CD14-positive monocyte (primary cell): Measurements from ENCODE around the gene RPRD1A. TPM values are rescaled to one million over a fixed set of nuclear protein-coding genes. Genes with fewer than 3 reads are reported as not detected.

Experiments
- DNase-seq, 3 donors: peaks; one replicate each; pipeline ENCODE4 v3.0.0-alpha.2; 2011 to 2022
- H2AFZ ChIP-seq: 2 replicates; pipeline ENCODE4 v1.6.0; 2012; ENCODE audit warnings: mild to moderate bottlenecking, low read depth, low read length, inconsistent platforms; ENCODE audit not compliant: insufficient read depth, poor library complexity, severe bottlenecking
- H3K27ac ChIP-seq, 2 donors: 1 replicate in 1 of 2; 2 replicates in 1 of 2; pipeline ENCODE4 v1.5.1; 2012 to 2013; ENCODE audit warnings: low read length in 2 of 2, control low read depth in 1 of 2, inconsistent platforms in 1 of 2, low read depth in 1 of 2, mild to moderate bottlenecking in 1 of 2
- H3K27me3 ChIP-seq, 2 donors: one replicate each; pipeline versions ENCODE4 v1.6.0 to v1.6.1; 2011 to 2013; ENCODE audit warnings: low read length in 2 of 2; ENCODE audit not compliant: control insufficient read depth in 2 of 2, insufficient read depth in 2 of 2
- H3K36me3 ChIP-seq, 2 donors: replicated peaks in 1 of 2; 1 replicate in 1 of 2; 2 replicates in 1 of 2; pipeline versions ENCODE4 v1.5.1 to v1.6.1; 2012 to 2013; ENCODE audit warnings: low read length in 2 of 2, control low read depth in 1 of 2, inconsistent platforms in 1 of 2, mild to moderate bottlenecking in 1 of 2; ENCODE audit not compliant: insufficient read depth in 2 of 2, control insufficient read depth in 1 of 2
- H3K4me1 ChIP-seq, 2 donors: 1 replicate in 1 of 2; 2 replicates in 1 of 2; pipeline versions ENCODE4 v1.5.1 to v1.6.1; 2012 to 2013; ENCODE audit warnings: low read length in 2 of 2, control low read depth in 1 of 2, inconsistent platforms in 1 of 2, mild to moderate bottlenecking in 1 of 2, moderate library complexity in 1 of 2; ENCODE audit not compliant: insufficient read depth in 2 of 2, control insufficient read depth in 1 of 2
- H3K4me2 ChIP-seq: replicated peaks from 2 replicates; pipeline ENCODE3; 2012; ENCODE audit warnings: low read length, moderate library complexity, mild to moderate bottlenecking; ENCODE audit not compliant: poor library complexity, severe bottlenecking; ENCODE audit errors: extremely low read depth
- H3K4me3 ChIP-seq, 3 experiments: fragments of 200-600 bp in 1 of 3; sonication (generic) in 1 of 3; replicated peaks in 1 of 3; 1 replicate in 2 of 3; 2 replicates in 1 of 3; pipeline ENCODE4 v1.5.1; 2011 to 2013; ENCODE audit warnings: low read length in 3 of 3, mild to moderate bottlenecking in 3 of 3, control low read depth in 2 of 3, low read depth in 2 of 3, inconsistent platforms in 1 of 3, moderate library complexity in 1 of 3
- H3K79me2 ChIP-seq: 2 replicates; pipeline ENCODE4 v1.6.0; 2012; ENCODE audit warnings: mild to moderate bottlenecking, control low read depth, inconsistent platforms, low read length, moderate library complexity; ENCODE audit not compliant: insufficient read depth
- H3K9ac ChIP-seq: 2 replicates; pipeline ENCODE4 v1.6.0; 2017; ENCODE audit warnings: low read length, mild to moderate bottlenecking; ENCODE audit not compliant: insufficient read depth, poor library complexity, severe bottlenecking
- H3K9me3 ChIP-seq, 2 donors: replicated peaks in 1 of 2; 1 replicate in 1 of 2; 2 replicates in 1 of 2; pipeline versions ENCODE4 v1.5.1 to v1.6.1; 2012 to 2013; ENCODE audit warnings: low read length in 2 of 2, control low read depth in 1 of 2; ENCODE audit not compliant: control insufficient read depth in 1 of 2, insufficient read depth in 1 of 2
- H4K20me1 ChIP-seq: 2 replicates; pipeline ENCODE4 v1.6.0; 2012; ENCODE audit warnings: mild to moderate bottlenecking, low read length, control low read depth, moderate library complexity; ENCODE audit not compliant: insufficient read depth
- H3K27ac Mint-ChIP-seq, 7 donors: one replicate each; pipeline ENCODE4 v1.8.0; 2020; ENCODE audit warnings: mild to moderate bottlenecking in 7 of 7, mixed read lengths in 7 of 7, moderate library complexity in 6 of 7, inconsistent platforms in 2 of 7
- H3K27me3 Mint-ChIP-seq, 3 donors: one replicate each; pipeline ENCODE4 v1.8.0; 2021 to 2022; ENCODE audit warnings: low read depth in 3 of 3, mild to moderate bottlenecking in 3 of 3, mixed read lengths in 3 of 3, moderate library complexity in 3 of 3, inconsistent platforms in 1 of 3
- H3K36me3 Mint-ChIP-seq, 2 donors: one replicate each; pipeline ENCODE4 v1.8.0; 2020; ENCODE audit warnings: mixed read lengths in 2 of 2, inconsistent platforms in 1 of 2, mild to moderate bottlenecking in 1 of 2
- H3K4me1 Mint-ChIP-seq: one replicate; pipeline ENCODE4 v1.8.0; 2020; ENCODE audit warnings: mild to moderate bottlenecking, mixed read lengths
- H3K4me3 Mint-ChIP-seq, 2 donors: one replicate each; pipeline ENCODE4 v1.8.0; 2020; ENCODE audit warnings: mild to moderate bottlenecking in 2 of 2, mixed read lengths in 2 of 2, moderate library complexity in 1 of 2
- H3K9me3 Mint-ChIP-seq, 7 donors: one replicate each; pipeline ENCODE4 v1.8.0; 2020 to 2022; ENCODE audit warnings: mixed read lengths in 7 of 7, mild to moderate bottlenecking in 6 of 7, moderate library complexity in 6 of 7, inconsistent platforms in 2 of 7
- WGBS: methylation state at CpG from one replicate; pipeline ENCODE4 v1.1.5; 2013; ENCODE audit warnings: missing lambda C conversion rate; ENCODE audit not compliant: insufficient coverage; 5-methylcytosine and 5-hydroxymethylcytosine counted together
- intact Hi-C, 2 donors: fragments of 100-400 bp; cut with micrococcal nuclease; formaldehyde crosslinking; loops; one replicate each; pipeline versions ENCODE4 v1.15.0 to v1.15.1; 2023
- polyA plus RNA-seq, 3 donors: library from polyadenylated mRNA; depleted of rRNA in 1 of 3; unstranded in 2 of 3; stranded (reverse) in 1 of 3; fragments of 300-500 nt in 2 of 3; fragments of >200 nt in 1 of 3; fragmentation: Illumina TruSeq in 2 of 3; gene quantifications; 1 replicate in 2 of 3; 2 replicates in 1 of 3; pipeline ENCODE4 v1.2.3, GENCODE V29; 2012 to 2021
- TF ChIP-seq, protein P1 (sequence below): fragments of 200-600 bp; IDR thresholded peaks from one replicate; pipeline ENCODE4 v1.8.0; 2022; ENCODE audit warnings: antibody characterized with exemption, mild to moderate bottlenecking

RPRD1A gene
- polyA plus RNA-seq, 3 donors: 10.0 to 30.3 (median 10.9) TPM

GRCh38 chr18:36089001-36089400 lies 21.6 kb upstream of the RPRD1A start:
- Mint-ChIP-seq H3K27me3 (peaks cover 0 to 9% (median 0%) of the 10 kb centered on the region in 3 donors), H3K4me3 (no peak overlapping the region), H3K36me3 (no peaks in the 10 kb centered on the region), H3K9me3 (peaks cover 0 to 2% (median 0%) of the 10 kb centered on the region in 7 donors), H3K4me1 (no peaks in the 10 kb centered on the region), H3K27ac (peak overlapping the region in 1 of 7 donors; percentile 66)
- TF ChIP-seq, protein P1, sequence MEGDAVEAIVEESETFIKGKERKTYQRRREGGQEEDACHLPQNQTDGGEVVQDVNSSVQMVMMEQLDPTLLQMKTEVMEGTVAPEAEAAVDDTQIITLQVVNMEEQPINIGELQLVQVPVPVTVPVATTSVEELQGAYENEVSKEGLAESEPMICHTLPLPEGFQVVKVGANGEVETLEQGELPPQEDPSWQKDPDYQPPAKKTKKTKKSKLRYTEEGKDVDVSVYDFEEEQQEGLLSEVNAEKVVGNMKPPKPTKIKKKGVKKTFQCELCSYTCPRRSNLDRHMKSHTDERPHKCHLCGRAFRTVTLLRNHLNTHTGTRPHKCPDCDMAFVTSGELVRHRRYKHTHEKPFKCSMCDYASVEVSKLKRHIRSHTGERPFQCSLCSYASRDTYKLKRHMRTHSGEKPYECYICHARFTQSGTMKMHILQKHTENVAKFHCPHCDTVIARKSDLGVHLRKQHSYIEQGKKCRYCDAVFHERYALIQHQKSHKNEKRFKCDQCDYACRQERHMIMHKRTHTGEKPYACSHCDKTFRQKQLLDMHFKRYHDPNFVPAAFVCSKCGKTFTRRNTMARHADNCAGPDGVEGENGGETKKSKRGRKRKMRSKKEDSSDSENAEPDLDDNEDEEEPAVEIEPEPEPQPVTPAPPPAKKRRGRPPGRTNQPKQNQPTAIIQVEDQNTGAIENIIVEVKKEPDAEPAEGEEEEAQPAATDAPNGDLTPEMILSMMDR: no peak
- H4K20me1 ChIP-seq: no peaks in the 10 kb centered on the region
- 100% methylated on average over 3 of the region's 6 CpGs for WGBS
- H2AFZ ChIP-seq: no peak overlapping the region
- DNase-seq: no peak
- no peaks in the 10 kb centered on the region for H3K4me1 ChIP-seq
- no peaks in the 10 kb centered on the region for H3K9me3 ChIP-seq
- H3K79me2 ChIP-seq: no peaks in the 10 kb centered on the region
- H3K36me3 ChIP-seq: no peaks in the 10 kb centered on the region
- H3K4me3 ChIP-seq: no peak overlapping the region
- H3K9ac ChIP-seq: no peak overlapping the region
- intact Hi-C loops: no loop called here
- H3K27me3 ChIP-seq: no peaks in the 10 kb centered on the region
- H3K4me2 ChIP-seq: no peak overlapping the region
- H3K27ac ChIP-seq: no peak overlapping the region

DNA sequence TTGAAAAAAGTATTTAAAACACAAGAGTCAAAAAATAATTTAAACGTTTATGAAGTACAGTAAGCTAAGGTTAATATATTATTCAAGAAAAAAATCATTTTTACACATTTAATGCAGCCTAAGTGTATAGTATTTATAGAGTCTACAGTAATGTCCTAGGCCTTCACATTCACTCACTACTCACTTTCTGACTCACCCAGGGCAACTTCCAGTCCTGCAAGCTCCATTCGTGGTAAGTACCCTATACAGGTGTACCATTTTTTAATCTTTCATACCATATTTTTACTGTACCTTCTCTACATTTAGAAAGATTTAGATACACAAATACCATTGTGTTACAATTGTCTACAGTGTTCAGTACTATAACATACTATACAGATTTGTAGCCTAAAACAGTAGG lies 20.9 kb upstream of the RPRD1A start:
- H3K4me3 Mint-ChIP-seq: no peak overlapping the region

More for the DNA sequence above, 20.9 kb upstream of the RPRD1A start:
- no peaks in the 10 kb centered on the region for H3K36me3 ChIP-seq
- DNase-seq: no peak
- Mint-ChIP-seq H3K4me1 (peaks cover 2% of the 10 kb centered on the region), H3K36me3 (no peaks in the 10 kb centered on the region), H3K9me3 (peaks cover 0 to 2% (median 0%) of the 10 kb centered on the region in 7 donors), H3K27me3 (peaks cover 0 to 11% (median 0%) of the 10 kb centered on the region in 3 donors), H3K27ac (no peak overlapping the region)
- H3K27ac ChIP-seq: no peak overlapping the region
- no peak overlapping the region for H3K4me3 ChIP-seq
- H3K4me1 ChIP-seq: no peaks in the 10 kb centered on the region
- TF ChIP-seq, protein P1: no peak
- WGBS: no CpG with 5 or more reads among the region's 2 CpGs
- H3K79me2 ChIP-seq: no peaks in the 10 kb centered on the region
- no peaks in the 10 kb centered on the region for H3K9me3 ChIP-seq
- H2AFZ ChIP-seq: no peak overlapping the region
- intact Hi-C loops: no loop called here
- no peak overlapping the region for H3K4me2 ChIP-seq
- H3K9ac ChIP-seq: no peak overlapping the region
- no peaks in the 10 kb centered on the region for H4K20me1 ChIP-seq
- no peaks in the 10 kb centered on the region for H3K27me3 ChIP-seq
